GM12878 (cell line): ENCODE data around the gene REEP3. TPM values are rescaled to one million over a fixed set of nuclear protein-coding genes. Genes with fewer than 3 reads are reported as not detected.

Experiments used
- ATAC-seq: fragments of 200-7000 bp; cut with Tn5 transposase; 3 replicates; pipeline ENCODE4 v1.9.1; 2020; ENCODE audit warnings: mild to moderate bottlenecking, moderate library complexity
- BruUV-seq: library from RNA; stranded (reverse); fragments of 400-500 nt; replicated peaks from 2 replicates; lab custom pipeline; 2021; lab: Mats Ljungman, UMichigan
- CTCF ChIA-PET: fragments of 300-600 bp; sonication (Branson Sonifier 250); formaldehyde crosslinking; extraction: SDS; loops from one replicate; lab custom pipeline; 2021; ENCODE audit warnings: inconsistent platforms; lab: Yijun Ruan, JAX
- POLR2A ChIA-PET: fragments of 350-600 bp; formaldehyde crosslinking; extraction: SDS; loops from one replicate; lab custom pipeline; 2021; ENCODE audit warnings: inconsistent platforms; lab: Charles Lee
- RAD21 ChIA-PET: fragments of 300-600 bp; sonication (Branson Sonifier 250); formaldehyde crosslinking; loops from one replicate; lab custom pipeline; 2023; ENCODE audit warnings: antibody characterized with exemption; ENCODE audit not compliant: unreplicated experiment; lab: Charles Lee
- SMC1A ChIA-PET: fragments of 300-600 bp; sonication (Branson Sonifier 250); formaldehyde crosslinking; loops from one replicate; lab custom pipeline; 2023; ENCODE audit not compliant: unreplicated experiment, uncharacterized antibody; lab: Charles Lee
- DNase-seq: peaks from one replicate; pipeline ENCODE4 v3.0.0-alpha.2; 2011; ENCODE audit warnings: low read depth, low spot score
- FAIRE-seq: peaks from 3 replicates; lab custom pipeline; 2011; peaks lifted over from hg19 to GRCh38; lab: Jason Lieb, UNC
- H2AFZ ChIP-seq: 2 replicates; pipeline ENCODE4 v1.6.0; 2011; ENCODE audit warnings: low read depth, low read length, control low read depth; ENCODE audit not compliant: control insufficient read depth
- H3K27ac ChIP-seq: 2 replicates; pipeline ENCODE4 v1.5.1; 2011; ENCODE audit warnings: control low read depth; ENCODE audit not compliant: control insufficient read depth, insufficient read depth
- H3K27me3 ChIP-seq, 2 experiments: replicated peaks in 1 of 2; 2 replicates each; pipeline versions ENCODE4 v1.6.0 to v1.6.1; 2011; ENCODE audit warnings: low read length in 1 of 2; ENCODE audit not compliant: control insufficient read depth in 2 of 2, insufficient read depth in 2 of 2
- H3K36me3 ChIP-seq, 2 experiments: 2 replicates each; pipeline ENCODE4 v1.5.1; 2011; ENCODE audit warnings: low read length in 1 of 2; ENCODE audit not compliant: control insufficient read depth in 2 of 2, insufficient read depth in 2 of 2
- H3K4me1 ChIP-seq: 2 replicates; pipeline ENCODE4 v1.6.1; 2011; ENCODE audit warnings: mild to moderate bottlenecking, low read length, moderate library complexity, mixed read lengths; ENCODE audit not compliant: control insufficient read depth, insufficient read depth
- H3K4me2 ChIP-seq: 2 replicates; pipeline ENCODE4 v1.6.0; 2011; ENCODE audit warnings: control low read depth; ENCODE audit not compliant: control insufficient read depth, insufficient read depth
- H3K4me3 ChIP-seq: fragments of 200-600 bp; sonication (generic); 2 replicates; pipeline ENCODE4 v1.5.1; 2016
- H3K79me2 ChIP-seq: 2 replicates; pipeline ENCODE4 v1.6.0; 2011; ENCODE audit warnings: low read length; ENCODE audit not compliant: control insufficient read depth, insufficient read depth
- H3K9ac ChIP-seq: 2 replicates; pipeline ENCODE4 v1.8.0; 2011; ENCODE audit warnings: low read length, control low read depth, mixed read lengths; ENCODE audit not compliant: control insufficient read depth, insufficient read depth
- H3K9me3 ChIP-seq: replicated peaks from 3 replicates; pipeline ENCODE4 v1.5.1; 2011; ENCODE audit warnings: mild to moderate bottlenecking, low read length; ENCODE audit not compliant: control insufficient read depth, insufficient read depth
- H4K20me1 ChIP-seq: 2 replicates; pipeline ENCODE4 v1.6.0; 2011; ENCODE audit not compliant: control insufficient read depth, insufficient read depth
- CHD2 ChIP-seq: IDR thresholded peaks from 2 replicates; pipeline ENCODE4 v1.6.1; 2011; ENCODE audit warnings: low read depth, low read length, improper control_type of control experiment, borderline replicate concordance
- E2F8 ChIP-seq: fragments of 450-650 bp; IDR thresholded peaks from 2 replicates; pipeline ENCODE4 v1.6.1; 2018; ENCODE audit warnings: mild to moderate bottlenecking, low read depth, moderate library complexity; ENCODE audit not compliant: partially characterized antibody
- EED ChIP-seq: sonication (generic); IDR thresholded peaks from 2 replicates; pipeline ENCODE4 v1.6.1; 2016; ENCODE audit warnings: antibody characterized with exemption, low read depth
- RUNX3 ChIP-seq: IDR thresholded peaks from 2 replicates; pipeline ENCODE4 v1.6.1; 2012; ENCODE audit warnings: low read length, inconsistent platforms
- TCF7 ChIP-seq: IDR thresholded peaks from 2 replicates; pipeline ENCODE4 v1.6.1; 2014; ENCODE audit warnings: antibody characterized with exemption, borderline replicate concordance
- WGBS: methylation state at CpG from one replicate; pipeline ENCODE4 v1.1.6; 2016; ENCODE audit warnings: low lambda C conversion rate; ENCODE audit not compliant: insufficient replicate concordance, insufficient coverage; ENCODE audit errors: missing lambda C conversion rate; 5-methylcytosine and 5-hydroxymethylcytosine counted together
- in situ Hi-C: fragments of 300-500 bp; cut with MboI; formaldehyde crosslinking; loops from 9 replicates; pipeline ENCODE4 v1.14.3; 2018; ENCODE audit warnings: mixed read lengths
- intact Hi-C: fragments of 100-400 bp; cut with micrococcal nuclease; formaldehyde crosslinking; loops from one replicate; pipeline ENCODE4 v1.14.2; 2022; ENCODE audit not compliant: unreplicated experiment
- polyA plus RNA-seq, 11 experiments: library from polyadenylated mRNA; depleted of rRNA in 4 of 11; unstranded in 6 of 11; stranded (reverse) in 5 of 11; fragments of >200 nt; fragmentation: Nextera tagmentation in 4 of 11; fragmentation: Illumina TruSeq in 1 of 11; extraction: Ambion mirVana in 4 of 11; extraction: Trizol in 1 of 11; gene quantifications; 1 replicate in 1 of 11; 2 replicates in 10 of 11; pipeline versions ENCODE4 v1.2.1 to v1.2.3, GENCODE V29; 2011 to 2016; ENCODE audit warnings: inconsistent platforms in 2 of 11, missing spikeins in 2 of 11, low read depth in 1 of 11
- total RNA-seq, 4 experiments: library from RNA; depleted of rRNA in 3 of 4; stranded (reverse); fragments of >200 nt in 3 of 4; fragmentation: Illumina TruSeq in 1 of 4; extraction: Trizol in 1 of 4; gene quantifications; 2 replicates each; pipeline versions ENCODE4 v1.2.1 to v1.2.3, GENCODE V29; 2013 to 2021

Gene REEP3
- total and polyA plus RNA-seq, 10 of the 15 experiments (the other 5 are each of a cell fraction or from before 2014, with no cell fraction given): 4.9 to 25.9 (median 16.2) TPM

DNA sequence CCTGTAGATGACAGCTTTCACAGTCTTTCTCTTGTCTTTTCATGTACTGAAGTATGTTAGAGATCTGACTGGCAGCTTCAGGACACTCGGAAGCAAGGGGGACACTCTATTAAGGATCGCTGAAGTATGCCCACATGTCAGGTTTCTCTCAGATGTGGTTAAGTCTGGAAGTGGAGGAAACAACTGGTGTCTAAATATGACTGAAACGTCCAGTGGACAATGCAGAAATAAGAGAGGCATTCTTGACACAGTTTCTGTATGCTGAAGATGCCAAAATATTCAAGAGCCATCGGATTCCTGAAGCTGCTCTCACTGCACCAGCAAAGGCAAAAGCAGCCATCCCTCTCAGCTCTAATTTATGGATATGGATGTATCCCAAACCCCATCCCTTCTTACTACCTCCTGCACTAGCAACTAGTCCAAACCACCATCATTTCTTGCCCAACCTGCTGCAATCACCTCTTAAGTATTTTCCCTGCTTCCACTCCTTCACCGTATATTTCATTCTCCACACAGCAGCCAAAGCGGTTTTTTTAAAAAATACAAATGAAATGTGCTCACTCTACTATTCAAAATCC, 113.4 kb downstream of the REEP3 start:
- H2AFZ ChIP-seq: no peak overlapping the region
- TF ChIP-seq E2F8: no peak
- TF ChIP-seq TCF7: peak; percentile 81
- TF ChIP-seq CHD2: no peak
- TF ChIP-seq EED: 0 out of 2 replicates have a peak, but pooled peaks have one; percentile 36
- peak; percentile 62; the same call in 1 of the 2 replicates for TF ChIP-seq RUNX3
- TF ChIP-seq, all 136 proteins: peak for 3
- intact Hi-C loops (no loop called here), in situ Hi-C loops (loop anchor here (5.0 kb wide), 1 partner anchor 427 kb away; no protein-coding TSS in a partner anchor)
- Histone ChIP-seq H3K9me3 (no peaks in the 10 kb centered on the region), H3K4me3 (no peak overlapping the region), H3K27ac (no peak overlapping the region), H3K36me3 (no peaks in the 10 kb centered on the region), H3K9ac (no peak overlapping the region), H3K4me1 (no peaks in the 10 kb centered on the region; the same call in 1 of the 2 replicates), H3K27me3 (no peaks in the 10 kb centered on the region), H3K4me2 (no peak overlapping the region), H4K20me1 (no peaks in the 10 kb centered on the region), H3K79me2 (no peaks in the 10 kb centered on the region)
- 19% methylated on average over 6 of the region's 6 CpGs for WGBS
- ChIA-PET CTCF (interaction anchor here (1.5 to 9.3 kb wide), 4 partner anchors 84 to 477 kb away, joined by 4 to 188 read pairs (median 78); no protein-coding TSS in a partner anchor), SMC1A (interaction anchor here (0.9 to 2.2 kb wide), 4 partner anchors 18 to 467 kb away, joined by 3 to 14 read pairs (median 4); no protein-coding TSS in a partner anchor), RAD21 (interaction anchor here (1.2 to 1.9 kb wide), 3 partner anchors 85 to 474 kb away, joined by 5 to 7 read pairs (median 5); no protein-coding TSS in a partner anchor), POLR2A (no interaction called here)
- no TSS peak for BruUV-seq
- ATAC-seq (no peak), FAIRE-seq (no peak), DNase-seq (no peak)
